ENCODE measurements around the gene HMGA1. TPM values are rescaled to one million over a fixed set of nuclear protein-coding genes. Genes with fewer than 3 reads are reported as not detected.

The HMGA1 gene
- total and polyA plus RNA-seq, 2 of the 13 experiments (the other 11 are each of a cell fraction or from before 2014, with no cell fraction given): 117 to 145 TPM

GRCh38 chr6:34223956-34224940 is 12.4 kb upstream of the HMGA1 start (continued):
- TF ChIP-seq ZNF496 (CRISPR knock-in tag; IDR thresholded peaks at IDR 0.05; ENCODE audit: insufficient replicate concordance): no peak
- TF ChIP-seq FOXA1 (IDR thresholded peaks at IDR 0.05): no peak
- no peak for TF ChIP-seq FOXA1 (CRISPR knock-in tag; IDR thresholded peaks at IDR 0.05)
- no peak for TF ChIP-seq ZKSCAN8 (CRISPR knock-in tag; IDR thresholded peaks at IDR 0.05; ENCODE audit: borderline replicate concordance)
- TF ChIP-seq TRAFD1 (CRISPR knock-in tag; IDR thresholded peaks at IDR 0.05; ENCODE audit: borderline replicate concordance): no peak
- TF ChIP-seq ZKSCAN1 (IDR thresholded peaks at IDR 0.05; ENCODE audit: low read length): no peak
- TF ChIP-seq ZNF281 (CRISPR knock-in tag; IDR thresholded peaks at IDR 0.05; ENCODE audit: borderline replicate concordance): 0 out of 2 replicates have a peak, but pooled peaks have one; percentile 12
- no peak for TF ChIP-seq KAT2B (IDR thresholded peaks at IDR 0.05; ENCODE audit: borderline replicate concordance, low read depth, low read length)
- no peak for TF ChIP-seq SMC3 (IDR thresholded peaks at IDR 0.05; ENCODE audit: low read length)
- no peak for TF ChIP-seq MNT (IDR thresholded peaks at IDR 0.05)
- no peak for TF ChIP-seq STAT5B (CRISPR knock-in tag; IDR thresholded peaks at IDR 0.05)
- TF ChIP-seq HOXA3 (CRISPR knock-in tag; IDR thresholded peaks at IDR 0.05): peak; percentile 68; the same call in 1 of the 2 replicates
- peak; percentile 36; the same call in 1 of the 2 replicates for TF ChIP-seq ETV5 (CRISPR knock-in tag; IDR thresholded peaks at IDR 0.05; ENCODE audit: borderline replicate concordance)
- no peak for TF ChIP-seq DNMT3B (CRISPR knock-in tag; conservative IDR thresholded peaks at IDR 0.05)
- no peak for TF ChIP-seq SOX13 (IDR thresholded peaks at IDR 0.05)
- TF ChIP-seq SOX13 (CRISPR knock-in tag; conservative IDR thresholded peaks at IDR 0.05 in 1 of 2, IDR thresholded peaks at IDR 0.05 in 1 of 2): no peak
- TF ChIP-seq NR2C2 (CRISPR knock-in tag; IDR thresholded peaks at IDR 0.05; ENCODE audit: borderline replicate concordance): no peak
- TF ChIP-seq MZF1 (CRISPR knock-in tag; IDR thresholded peaks at IDR 0.05; ENCODE audit: borderline replicate concordance): no peak
- TF ChIP-seq ZNF354B (CRISPR knock-in tag; IDR thresholded peaks at IDR 0.05): no peak
- no peak; the same call in 1 of the 2 replicates for TF ChIP-seq HNF4G (IDR thresholded peaks at IDR 0.05; ENCODE audit: borderline replicate concordance, low read depth, low read length)
- no peak for TF ChIP-seq HNF4G (CRISPR knock-in tag; IDR thresholded peaks at IDR 0.05; ENCODE audit: borderline replicate concordance, low read depth)
- TF ChIP-seq ZFY (CRISPR knock-in tag; IDR thresholded peaks at IDR 0.05): peak; percentile 83
- no peak for TF ChIP-seq TRIM22 (IDR thresholded peaks at IDR 0.05)

All from HepG2 (cell line).